Measurements from ENCODE around the gene CUX1.
"Not testable (repeated sequence)": the region's sequence is repeated elsewhere in the genome, so short reads cannot be mapped to it uniquely, and the experiment has no call there.

CUX1 gene

GRCh38 chr7:101879565-101879964, 62.1 kb downstream of the CUX1 start:
- DNase-seq (ENCODE audit: low read depth) = no peak
- TF ChIP-seq CTCF (conservative IDR thresholded peaks at IDR 0.05; ENCODE audit: low read length) = no peak

GRCh38 chr7:101880282-101881054, 63.0 kb downstream of the CUX1 start:
- no peak for TF ChIP-seq CTCF (conservative IDR thresholded peaks at IDR 0.05; ENCODE audit: low read length)
- no peak for DNase-seq (ENCODE audit: low read depth)
- no peak overlapping the region for H3K4me3 ChIP-seq (ENCODE audit: low read length)

More at GRCh38 chr7:101879565-101879964, 62.1 kb downstream of the CUX1 start:
- no peak overlapping the region for H3K4me3 ChIP-seq (ENCODE audit: low read length)

GRCh38 chr7:101882005-101882421, 64.6 kb downstream of the CUX1 start:
- DNase-seq (ENCODE audit: low read depth) = peak; percentile 100
- no peak for TF ChIP-seq CTCF (conservative IDR thresholded peaks at IDR 0.05; ENCODE audit: low read length)
- H3K4me3 ChIP-seq (ENCODE audit: low read length) = no peak overlapping the region

GRCh38 chr7:101882595-101883564, 65.5 kb downstream of the CUX1 start:
- peak overlapping the region; percentile 37 for H3K4me3 ChIP-seq (ENCODE audit: low read length)
- DNase-seq (ENCODE audit: low read depth) = peak; percentile 100
- TF ChIP-seq CTCF (conservative IDR thresholded peaks at IDR 0.05; ENCODE audit: low read length) = no peak

- DNase-seq (ENCODE audit: low read depth) = no peak
- no peak for TF ChIP-seq CTCF (conservative IDR thresholded peaks at IDR 0.05; ENCODE audit: low read length)
- H3K4me3 ChIP-seq (ENCODE audit: low read length) = no peak overlapping the region
Measured at GRCh38 chr7:101884671-101885596, 67.5 kb downstream of the CUX1 start.

- H3K4me3 ChIP-seq (ENCODE audit: low read length) = no peak overlapping the region
- DNase-seq (ENCODE audit: low read depth) = no peak
- no peak for TF ChIP-seq CTCF (conservative IDR thresholded peaks at IDR 0.05; ENCODE audit: low read length)
Measured at GRCh38 chr7:101885597-101885955, 68.2 kb downstream of the CUX1 start.

- not testable (repeated sequence) for H3K4me3 ChIP-seq (ENCODE audit: low read length); DNase-seq (ENCODE audit: low read depth)
Measured at GRCh38 chr7:101887352-101887751, 69.9 kb downstream of the CUX1 start.

GRCh38 chr7:101888564-101888963, 71.1 kb downstream of the CUX1 start:
- not testable (repeated sequence) for H3K4me3 ChIP-seq (ENCODE audit: low read length)

More at GRCh38 chr7:101888564-101888963, 71.1 kb downstream of the CUX1 start:
- not testable (repeated sequence) for DNase-seq (ENCODE audit: low read depth)

All from AG10803 (cell line).